DND-41 (cell line): Measurements from ENCODE around the gene SERPINA4.

Experiments used
- ATAC-seq: fragments of 200-7000 bp; cut with Tn5 transposase; 3 replicates; pipeline ENCODE4 v1.9.1; 2021; ENCODE audit warnings: low read depth; ENCODE audit not compliant: insufficient read depth
- DNase-seq: peaks from one replicate; pipeline ENCODE4 v3.0.0-alpha.2; 2020
- H2AFZ ChIP-seq: 2 replicates; pipeline ENCODE4 v1.6.0; 2012; ENCODE audit warnings: low read depth, low read length
- H3K27ac ChIP-seq: 2 replicates; pipeline ENCODE4 v1.5.1; 2012; ENCODE audit warnings: low read length, inconsistent platforms
- H3K27me3 ChIP-seq: fragments of 200-600 bp; sonication (generic); 2 replicates; pipeline ENCODE4 v1.6.0; 2012; ENCODE audit warnings: low read length, mild to moderate bottlenecking, inconsistent platforms; ENCODE audit not compliant: insufficient read depth, poor library complexity
- H3K36me3 ChIP-seq: 2 replicates; pipeline ENCODE4 v1.5.1; 2012; ENCODE audit warnings: low read length, inconsistent platforms; ENCODE audit not compliant: insufficient read depth
- H3K4me1 ChIP-seq: 2 replicates; pipeline ENCODE4 v1.5.1; 2012; ENCODE audit warnings: mild to moderate bottlenecking, low read length; ENCODE audit not compliant: insufficient read depth
- H3K4me2 ChIP-seq: 2 replicates; pipeline ENCODE4 v1.6.0; 2012; ENCODE audit warnings: mild to moderate bottlenecking, moderate library complexity, low read length, inconsistent platforms; ENCODE audit not compliant: insufficient read depth
- H3K4me3 ChIP-seq, 2 experiments: fragments of 200-600 bp in 1 of 2; shearing (Covaris generic) in 1 of 2; 2 replicates each; pipeline ENCODE4 v1.5.1; 2012 to 2016; ENCODE audit warnings: inconsistent platforms in 2 of 2, low read length in 2 of 2, mild to moderate bottlenecking in 2 of 2, low read depth in 1 of 2, moderate library complexity in 1 of 2
- H3K79me2 ChIP-seq: 2 replicates; pipeline ENCODE4 v1.6.0; 2012; ENCODE audit warnings: low read length, inconsistent platforms; ENCODE audit not compliant: insufficient read depth
- H3K9ac ChIP-seq: 2 replicates; pipeline ENCODE4 v1.6.0; 2012; ENCODE audit warnings: low read depth, mild to moderate bottlenecking, inconsistent platforms, low read length, moderate library complexity
- H3K9me3 ChIP-seq: 2 replicates; pipeline ENCODE4 v1.5.1; 2012; ENCODE audit warnings: low read length, moderate library complexity, mild to moderate bottlenecking, inconsistent platforms; ENCODE audit not compliant: insufficient read depth, severe bottlenecking
- H4K20me1 ChIP-seq: 2 replicates; pipeline ENCODE4 v1.6.0; 2012; ENCODE audit warnings: low read length; ENCODE audit not compliant: insufficient read depth
- CTCF ChIP-seq: IDR thresholded peaks from 2 replicates; pipeline ENCODE4 v1.5.1; 2012; ENCODE audit warnings: borderline replicate concordance, low read length, moderate library complexity, mild to moderate bottlenecking; ENCODE audit not compliant: poor library complexity, severe bottlenecking; ENCODE audit errors: extremely low read depth
- EZH2 ChIP-seq: IDR thresholded peaks from 3 replicates; pipeline ENCODE4 v1.6.1; 2012; ENCODE audit warnings: borderline replicate concordance, low read depth, mild to moderate bottlenecking, moderate library complexity, low read length, inconsistent platforms; ENCODE audit not compliant: severe bottlenecking

SERPINA4 gene

GRCh38 chr14:94548131-94548998, 12.9 kb upstream of the SERPINA4 start:
- H3K9ac ChIP-seq = no peak overlapping the region
- no peaks in the 10 kb centered on the region for H3K79me2 ChIP-seq
- H3K4me2 ChIP-seq = no peak overlapping the region
- H3K9me3 ChIP-seq = no peaks in the 10 kb centered on the region
- H3K36me3 ChIP-seq = no peaks in the 10 kb centered on the region
- DNase-seq (no peak), ATAC-seq (no peak)
- no peak overlapping the region for H3K27ac ChIP-seq
- H3K27me3 ChIP-seq = no peaks in the 10 kb centered on the region
- no peaks in the 10 kb centered on the region for H4K20me1 ChIP-seq
- no peaks in the 10 kb centered on the region for H3K4me1 ChIP-seq
- no peak overlapping the region for H2AFZ ChIP-seq
- no peak overlapping the region for H3K4me3 ChIP-seq
- TF ChIP-seq CTCF = no peak
- TF ChIP-seq EZH2 = no peak

GRCh38 chr14:94548999-94549985, 11.9 kb upstream of the SERPINA4 start:
- no peaks in the 10 kb centered on the region for H3K79me2 ChIP-seq
- no peak overlapping the region for H3K4me2 ChIP-seq
- H3K4me3 ChIP-seq = no peak overlapping the region
- H3K4me1 ChIP-seq = no peaks in the 10 kb centered on the region
- H4K20me1 ChIP-seq = no peaks in the 10 kb centered on the region
- peak; percentile 85 for TF ChIP-seq CTCF
- TF ChIP-seq EZH2 = no peak
- no peak overlapping the region for H3K27ac ChIP-seq
- no peak overlapping the region for H2AFZ ChIP-seq
- peak; percentile 88 for ATAC-seq
- H3K9me3 ChIP-seq = no peaks in the 10 kb centered on the region
- no peaks in the 10 kb centered on the region for H3K27me3 ChIP-seq
- no peak overlapping the region for H3K9ac ChIP-seq
- no peaks in the 10 kb centered on the region for H3K36me3 ChIP-seq
- DNase-seq = peak; percentile 68

- Histone ChIP-seq H2AFZ (no peak overlapping the region), H3K36me3 (no peaks in the 10 kb centered on the region), H3K9ac (no peak overlapping the region), H3K4me2 (no peak overlapping the region), H3K27ac (no peak overlapping the region), H3K4me1 (no peaks in the 10 kb centered on the region), H3K9me3 (no peaks in the 10 kb centered on the region), H4K20me1 (no peaks in the 10 kb centered on the region), H3K79me2 (no peaks in the 10 kb centered on the region), H3K27me3 (no peaks in the 10 kb centered on the region), H3K4me3 (no peak overlapping the region)
- DNase-seq (no peak), ATAC-seq (no peak)
- no peak for TF ChIP-seq CTCF
- TF ChIP-seq EZH2 = no peak
Measured at GRCh38 chr14:94550041-94550440, 11.2 kb upstream of the SERPINA4 start.
